A673 (cell line): ENCODE data around the gene SLX9.

Source experiments
- EZH2 ChIP-seq: fragments of 200-600 bp; sonication (generic); IDR thresholded peaks from 2 replicates; pipeline ENCODE4 v1.6.1; 2017; ENCODE audit warnings: borderline replicate concordance, low read depth, mild to moderate bottlenecking, mixed read lengths, antibody characterized with exemption, low read length; ENCODE audit not compliant: poor library complexity, severe bottlenecking
- TF ChIP-seq, protein P1 (sequence below): fragments of 300-800, 200-600 bp; sonication (generic); conservative IDR thresholded peaks from 2 replicates; pipeline ENCODE4 v1.5.1; 2017; ENCODE audit warnings: low read depth, mild to moderate bottlenecking, antibody characterized with exemption, low read length, moderate library complexity, mixed read lengths

DNA sequence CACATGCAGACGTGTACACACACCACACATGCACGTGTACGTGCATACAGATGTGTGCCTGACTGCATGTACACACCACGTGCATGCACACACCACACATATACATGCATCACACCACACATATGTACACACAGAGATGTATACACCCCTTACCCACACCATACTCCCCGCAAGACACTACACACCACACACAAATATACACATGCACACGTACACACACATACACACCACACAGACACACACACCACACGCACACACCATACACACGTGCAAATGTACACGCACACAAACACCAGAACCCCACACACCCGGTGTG lies 28.8 kb upstream of the SLX9 start:
- TF ChIP-seq, protein P1, sequence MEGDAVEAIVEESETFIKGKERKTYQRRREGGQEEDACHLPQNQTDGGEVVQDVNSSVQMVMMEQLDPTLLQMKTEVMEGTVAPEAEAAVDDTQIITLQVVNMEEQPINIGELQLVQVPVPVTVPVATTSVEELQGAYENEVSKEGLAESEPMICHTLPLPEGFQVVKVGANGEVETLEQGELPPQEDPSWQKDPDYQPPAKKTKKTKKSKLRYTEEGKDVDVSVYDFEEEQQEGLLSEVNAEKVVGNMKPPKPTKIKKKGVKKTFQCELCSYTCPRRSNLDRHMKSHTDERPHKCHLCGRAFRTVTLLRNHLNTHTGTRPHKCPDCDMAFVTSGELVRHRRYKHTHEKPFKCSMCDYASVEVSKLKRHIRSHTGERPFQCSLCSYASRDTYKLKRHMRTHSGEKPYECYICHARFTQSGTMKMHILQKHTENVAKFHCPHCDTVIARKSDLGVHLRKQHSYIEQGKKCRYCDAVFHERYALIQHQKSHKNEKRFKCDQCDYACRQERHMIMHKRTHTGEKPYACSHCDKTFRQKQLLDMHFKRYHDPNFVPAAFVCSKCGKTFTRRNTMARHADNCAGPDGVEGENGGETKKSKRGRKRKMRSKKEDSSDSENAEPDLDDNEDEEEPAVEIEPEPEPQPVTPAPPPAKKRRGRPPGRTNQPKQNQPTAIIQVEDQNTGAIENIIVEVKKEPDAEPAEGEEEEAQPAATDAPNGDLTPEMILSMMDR = no peak
- no peak for TF ChIP-seq EZH2
